Measurements from ENCODE around the gene WNT11. TPM values are rescaled to one million over a fixed set of nuclear protein-coding genes. Genes with fewer than 3 reads are reported as not detected.

Gene WNT11
- total RNA-seq, 1 donor from 2014 or later: not detected

GRCh38 chr11:76249195-76249741, 43.0 kb upstream of the WNT11 start:
- no peak overlapping the region for H3K4me3 ChIP-seq (ENCODE audit: low read depth, low read length)
- TF ChIP-seq CTCF (conservative IDR thresholded peaks at IDR 0.05; ENCODE audit: low read depth, low read length): no peak
- no peak for DNase-seq (ENCODE audit: low read depth)

GRCh38 chr11:76248210-76248609, 41.9 kb upstream of the WNT11 start:
- TF ChIP-seq CTCF (conservative IDR thresholded peaks at IDR 0.05; ENCODE audit: low read depth, low read length): peak; percentile 41
- no peak for DNase-seq (ENCODE audit: low read depth)
- H3K4me3 ChIP-seq (ENCODE audit: low read depth, low read length): no peak overlapping the region

GRCh38 chr11:76247091-76247490, 40.8 kb upstream of the WNT11 start:
- H3K4me3 ChIP-seq (ENCODE audit: low read depth, low read length): no peak overlapping the region
- no peak for TF ChIP-seq CTCF (conservative IDR thresholded peaks at IDR 0.05; ENCODE audit: low read depth, low read length)
- no peak for DNase-seq (ENCODE audit: low read depth)

- TF ChIP-seq CTCF (conservative IDR thresholded peaks at IDR 0.05; ENCODE audit: low read depth, low read length): no peak
- H3K4me3 ChIP-seq (ENCODE audit: low read depth, low read length): no peak overlapping the region
These were observed 40.1 kb upstream of the WNT11 start for GRCh38 chr11:76246271-76246933.

GRCh38 chr11:76245720-76246119, 39.4 kb upstream of the WNT11 start:
- DNase-seq (ENCODE audit: low read depth): no peak
- TF ChIP-seq CTCF (conservative IDR thresholded peaks at IDR 0.05; ENCODE audit: low read depth, low read length): no peak
- no peak overlapping the region for H3K4me3 ChIP-seq (ENCODE audit: low read depth, low read length)

More at GRCh38 chr11:76246271-76246933, 40.1 kb upstream of the WNT11 start:
- no peak for DNase-seq (ENCODE audit: low read depth)

- H3K4me3 ChIP-seq (ENCODE audit: low read depth, low read length): no peak overlapping the region
- no peak for TF ChIP-seq CTCF (conservative IDR thresholded peaks at IDR 0.05; ENCODE audit: low read depth, low read length)
- DNase-seq (ENCODE audit: low read depth): no peak
These were observed 38.1 kb upstream of the WNT11 start for GRCh38 chr11:76244316-76244851.

- TF ChIP-seq CTCF (conservative IDR thresholded peaks at IDR 0.05; ENCODE audit: low read depth, low read length): no peak
- no peak overlapping the region for H3K4me3 ChIP-seq (ENCODE audit: low read depth, low read length)
- DNase-seq (ENCODE audit: low read depth): no peak
These were observed 37.6 kb upstream of the WNT11 start for GRCh38 chr11:76243957-76244285.

All from epithelial cell of proximal tubule (primary cell).